ENCODE data around the gene HNRNPUL1. TPM values are rescaled to one million over a fixed set of nuclear protein-coding genes. Genes with fewer than 3 reads are reported as not detected.
A peak's percentile ranks its signal among the peaks of the same experiment; 100 is the strongest.

HNRNPUL1 gene
- total RNA-seq, 1 donor: 114 TPM

- no peak for TF ChIP-seq CTCF (IDR thresholded peaks at IDR 0.05; ENCODE audit: extremely low read depth, low read depth, low read length)
- Histone ChIP-seq H4K20me1 (ENCODE audit: insufficient read depth, low read length) (peaks cover 20% of the 10 kb centered on the region), H3K36me3 (ENCODE audit: insufficient read depth, low read length) (peaks cover 88% of the 10 kb centered on the region), H3K4me2 (ENCODE audit: insufficient read depth, low read length) (peak overlapping the region; percentile 40), H3K27me3 (ENCODE audit: insufficient read depth, low read length) (no peaks in the 10 kb centered on the region), H3K27ac (ENCODE audit: low read depth, low read length) (peak overlapping the region; percentile 99), H2AFZ (ENCODE audit: low read length) (no peak overlapping the region), H3K79me2 (ENCODE audit: insufficient read depth, low read length) (peaks cover 46% of the 10 kb centered on the region), H3K4me3 (ENCODE audit: insufficient read depth, low read length) (no peak overlapping the region), H3K4me1 (ENCODE audit: insufficient read depth, low read length) (peaks cover 34% of the 10 kb centered on the region), H3K9me3 (ENCODE audit: low read depth, low read length) (no peaks in the 10 kb centered on the region)
- peak; percentile 96 for DNase-seq (ENCODE audit: insufficient read length, low spot score, missing footprints)
Measured at GRCh38 chr19:41298348-41298964, 34.3 kb downstream of the HNRNPUL1 start.

DNA sequence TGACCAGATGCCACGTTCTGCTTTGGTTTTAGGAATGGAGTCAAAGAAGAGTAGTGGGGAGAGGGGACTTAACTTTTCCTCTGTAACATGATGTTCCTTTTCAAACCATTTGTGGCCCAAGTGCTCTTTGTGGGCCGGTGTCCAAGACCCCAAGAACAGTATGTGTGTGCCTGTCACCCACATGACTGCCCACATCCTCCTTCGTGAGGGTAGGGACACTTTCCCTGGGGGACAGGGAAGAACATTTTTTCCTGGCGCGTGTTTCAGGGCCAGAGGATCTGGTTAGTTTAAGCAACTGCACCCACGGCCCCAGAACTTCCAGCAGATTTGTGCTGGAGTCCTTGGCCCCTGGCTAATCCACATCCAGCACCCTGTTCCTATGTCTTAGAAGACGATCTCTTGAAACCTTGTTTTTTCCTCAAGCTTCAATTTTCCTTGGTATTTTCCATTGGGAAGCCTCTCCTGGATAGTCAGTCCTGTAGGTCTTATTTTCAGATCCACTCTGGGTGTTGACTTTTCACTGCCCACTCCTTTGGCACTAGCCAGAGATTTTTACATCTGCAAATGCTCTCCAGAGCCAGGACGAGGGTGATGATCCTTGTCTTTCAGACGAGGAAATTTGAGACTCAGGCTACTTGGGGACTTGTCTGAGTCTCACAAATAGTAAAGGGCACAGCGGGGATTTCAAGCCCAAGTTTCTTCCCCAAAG is 35.0 kb downstream of the HNRNPUL1 start:
- no peaks in the 10 kb centered on the region for H3K9me3 ChIP-seq (ENCODE audit: low read depth, low read length)
- H3K79me2 ChIP-seq (ENCODE audit: insufficient read depth, low read length): peaks cover 41% of the 10 kb centered on the region
- H3K4me1 ChIP-seq (ENCODE audit: insufficient read depth, low read length): peaks cover 34% of the 10 kb centered on the region
- peaks cover 87% of the 10 kb centered on the region for H3K36me3 ChIP-seq (ENCODE audit: insufficient read depth, low read length)
- H3K27ac ChIP-seq (ENCODE audit: low read depth, low read length): peak overlapping the region; percentile 99
- H3K4me3 ChIP-seq (ENCODE audit: insufficient read depth, low read length): no peak overlapping the region
- no peak for TF ChIP-seq CTCF (IDR thresholded peaks at IDR 0.05; ENCODE audit: extremely low read depth, low read depth, low read length)
- DNase-seq (ENCODE audit: insufficient read length, low spot score, missing footprints): no peak
- H2AFZ ChIP-seq (ENCODE audit: low read length): no peak overlapping the region
- peaks cover 20% of the 10 kb centered on the region for H4K20me1 ChIP-seq (ENCODE audit: insufficient read depth, low read length)
- no peaks in the 10 kb centered on the region for H3K27me3 ChIP-seq (ENCODE audit: insufficient read depth, low read length)
- peak overlapping the region; percentile 40 for H3K4me2 ChIP-seq (ENCODE audit: insufficient read depth, low read length)

DNA sequence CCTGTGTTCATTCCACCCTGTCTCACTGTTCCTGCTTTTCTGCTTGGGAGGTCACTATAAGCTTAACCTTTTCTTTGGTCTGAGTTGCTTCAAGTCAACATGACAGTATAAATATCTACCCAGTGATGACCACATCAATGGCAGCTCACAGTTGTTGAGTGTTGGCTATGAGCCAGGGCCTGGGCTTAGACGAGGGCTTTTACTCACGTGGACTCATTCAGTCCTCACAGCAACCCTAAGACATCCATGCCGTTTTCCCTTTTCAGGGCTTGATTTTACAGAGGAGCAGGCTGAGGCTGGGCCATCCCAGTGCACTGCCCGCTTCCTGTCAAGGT is 35.5 kb downstream of the HNRNPUL1 start:
- H3K4me1 ChIP-seq (ENCODE audit: insufficient read depth, low read length): peaks cover 34% of the 10 kb centered on the region
- peak overlapping the region; percentile 40 for H3K4me2 ChIP-seq (ENCODE audit: insufficient read depth, low read length)

More for the DNA sequence above, 35.5 kb downstream of the HNRNPUL1 start:
- Histone ChIP-seq H3K27ac (ENCODE audit: low read depth, low read length) (peak overlapping the region; percentile 99), H3K27me3 (ENCODE audit: insufficient read depth, low read length) (no peaks in the 10 kb centered on the region), H4K20me1 (ENCODE audit: insufficient read depth, low read length) (peaks cover 25% of the 10 kb centered on the region), H3K36me3 (ENCODE audit: insufficient read depth, low read length) (peaks cover 87% of the 10 kb centered on the region), H3K9me3 (ENCODE audit: low read depth, low read length) (no peaks in the 10 kb centered on the region), H3K4me3 (ENCODE audit: insufficient read depth, low read length) (no peak overlapping the region), H3K79me2 (ENCODE audit: insufficient read depth, low read length) (peaks cover 36% of the 10 kb centered on the region), H2AFZ (ENCODE audit: low read length) (no peak overlapping the region)
- peak; percentile 96 for DNase-seq (ENCODE audit: insufficient read length, low spot score, missing footprints)
- no peak for TF ChIP-seq CTCF (IDR thresholded peaks at IDR 0.05; ENCODE audit: extremely low read depth, low read depth, low read length)
